Fibroblast of villous mesenchyme (primary cell): Measurements from ENCODE around the gene ISCA1. TPM values are rescaled to one million over a fixed set of nuclear protein-coding genes. Genes with fewer than 3 reads are reported as not detected.

Experiments used
- DNase-seq: peaks from one replicate; pipeline ENCODE4 v3.0.0-alpha.2; 2010; ENCODE audit warnings: low read depth
- H3K4me3 ChIP-seq: 2 replicates; pipeline ENCODE4 v1.5.1; 2011; ENCODE audit warnings: low read depth, mild to moderate bottlenecking, low read length
- total RNA-seq: library from RNA; depleted of rRNA; stranded (reverse); fragments of >200 nt; gene quantifications from 2 replicates; pipeline ENCODE4 v1.2.3, GENCODE V29; 2012
- TF ChIP-seq, protein P1 (sequence below): IDR thresholded peaks from 2 replicates; pipeline ENCODE4 v1.5.1; 2012; ENCODE audit warnings: low read depth, mild to moderate bottlenecking, low read length; ENCODE audit not compliant: insufficient read depth

Gene ISCA1
- total RNA-seq, 1 donor, result 45.3 TPM

DNA sequence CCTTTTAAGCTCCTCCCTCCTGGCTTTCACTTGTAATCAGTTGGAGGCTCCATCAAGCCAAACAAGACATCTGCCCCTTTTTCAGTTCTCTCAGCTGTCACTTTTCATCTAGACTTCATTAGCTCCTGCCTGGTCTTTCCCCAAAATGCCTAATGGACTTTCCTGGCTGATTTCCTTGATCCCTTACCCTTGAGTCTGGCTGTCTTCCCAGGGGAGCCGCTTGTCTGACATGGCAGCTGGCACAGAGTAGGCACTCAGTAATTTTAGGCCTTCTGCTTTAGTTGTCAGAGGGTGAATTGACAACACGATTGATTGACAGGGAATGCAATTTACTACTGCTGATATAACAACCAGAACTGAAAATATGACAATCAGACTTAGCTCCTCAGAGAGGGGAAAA lies 24.9 kb downstream of the ISCA1 start:
- TF ChIP-seq, protein P1, sequence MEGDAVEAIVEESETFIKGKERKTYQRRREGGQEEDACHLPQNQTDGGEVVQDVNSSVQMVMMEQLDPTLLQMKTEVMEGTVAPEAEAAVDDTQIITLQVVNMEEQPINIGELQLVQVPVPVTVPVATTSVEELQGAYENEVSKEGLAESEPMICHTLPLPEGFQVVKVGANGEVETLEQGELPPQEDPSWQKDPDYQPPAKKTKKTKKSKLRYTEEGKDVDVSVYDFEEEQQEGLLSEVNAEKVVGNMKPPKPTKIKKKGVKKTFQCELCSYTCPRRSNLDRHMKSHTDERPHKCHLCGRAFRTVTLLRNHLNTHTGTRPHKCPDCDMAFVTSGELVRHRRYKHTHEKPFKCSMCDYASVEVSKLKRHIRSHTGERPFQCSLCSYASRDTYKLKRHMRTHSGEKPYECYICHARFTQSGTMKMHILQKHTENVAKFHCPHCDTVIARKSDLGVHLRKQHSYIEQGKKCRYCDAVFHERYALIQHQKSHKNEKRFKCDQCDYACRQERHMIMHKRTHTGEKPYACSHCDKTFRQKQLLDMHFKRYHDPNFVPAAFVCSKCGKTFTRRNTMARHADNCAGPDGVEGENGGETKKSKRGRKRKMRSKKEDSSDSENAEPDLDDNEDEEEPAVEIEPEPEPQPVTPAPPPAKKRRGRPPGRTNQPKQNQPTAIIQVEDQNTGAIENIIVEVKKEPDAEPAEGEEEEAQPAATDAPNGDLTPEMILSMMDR, result no peak
- DNase-seq, result no peak
- no peak overlapping the region for H3K4me3 ChIP-seq

DNA sequence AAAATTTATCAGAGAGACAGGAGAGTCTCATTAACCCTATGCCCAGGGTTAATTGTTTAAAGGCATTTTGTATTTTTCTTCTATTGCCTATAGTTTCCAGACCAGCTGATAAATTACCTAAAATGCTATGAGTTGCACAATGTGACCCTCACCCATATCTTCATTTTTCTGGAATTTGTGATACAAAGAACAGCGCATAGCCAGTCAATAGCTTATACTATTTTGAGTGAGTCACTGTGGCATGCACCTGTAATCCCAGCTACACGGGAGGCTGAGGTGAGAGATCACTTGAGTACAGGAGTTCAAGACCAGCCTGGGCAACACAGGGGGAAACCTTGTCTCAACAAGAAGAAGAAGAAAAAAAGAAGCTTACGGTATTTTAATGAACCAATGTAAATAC lies 25.7 kb downstream of the ISCA1 start:
- TF ChIP-seq, protein P1, result no peak
- H3K4me3 ChIP-seq, result no peak overlapping the region

DNA sequence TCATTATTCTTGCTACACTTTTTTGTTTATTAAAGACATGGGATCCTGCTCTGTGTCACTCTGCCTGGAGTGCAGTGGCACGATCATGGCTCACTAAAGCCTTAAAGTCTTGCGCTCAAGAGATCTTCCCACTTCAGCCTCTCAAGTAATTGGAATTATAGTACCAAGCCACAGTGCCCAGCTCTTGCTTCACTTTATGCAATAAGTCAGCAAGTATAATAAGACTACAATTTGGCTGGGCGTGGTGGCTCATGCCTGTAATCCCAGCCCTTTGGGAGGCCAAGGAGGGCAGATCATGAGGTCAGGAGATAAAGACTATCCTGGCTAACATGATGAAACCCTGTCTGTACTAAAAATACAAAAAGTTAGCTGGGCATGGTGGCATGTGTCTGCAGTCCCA lies 28.8 kb downstream of the ISCA1 start:
- DNase-seq, result no peak
- TF ChIP-seq, protein P1, result no peak
- no peak overlapping the region for H3K4me3 ChIP-seq

More for the DNA sequence above, 25.7 kb downstream of the ISCA1 start:
- no peak for DNase-seq

DNA sequence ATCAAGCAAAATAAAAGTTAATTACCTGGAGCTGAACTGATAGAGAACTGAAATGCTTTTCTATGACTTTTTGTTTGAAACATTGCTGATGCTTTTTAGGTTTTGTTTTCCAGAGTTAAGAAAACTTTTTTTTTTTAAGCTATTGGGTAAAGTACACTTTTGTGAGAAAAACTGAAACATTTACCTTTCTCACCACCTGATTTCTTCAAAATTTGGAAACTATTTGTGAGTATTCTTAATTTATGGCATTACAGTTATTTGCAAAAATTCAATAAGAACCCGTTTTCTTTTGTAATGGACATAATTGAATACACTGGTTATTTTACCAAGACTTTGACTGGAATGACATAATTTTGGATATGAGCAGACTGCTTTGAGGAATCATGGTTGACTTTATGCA lies 29.5 kb downstream of the ISCA1 start:
- no peak for DNase-seq
- H3K4me3 ChIP-seq, result no peak overlapping the region
- TF ChIP-seq, protein P1, result no peak

DNA sequence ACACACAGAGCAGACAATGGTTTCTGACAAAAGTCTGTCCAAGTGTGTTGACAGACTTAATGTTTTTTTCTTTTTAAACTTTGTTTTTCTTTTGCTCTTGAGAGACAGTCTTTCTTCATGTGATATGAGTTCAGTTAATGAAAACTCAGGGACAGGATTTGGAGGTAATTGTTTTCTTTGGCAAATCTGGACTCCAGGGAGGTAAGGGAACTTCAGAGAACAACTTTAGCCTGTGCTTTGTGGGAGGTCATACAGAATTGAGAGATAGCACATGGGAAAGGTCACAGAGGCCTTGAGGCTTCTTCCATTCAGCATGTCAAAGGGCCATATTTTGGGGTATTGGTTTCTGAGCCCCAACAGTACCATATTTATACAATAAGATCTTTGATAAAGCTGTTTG lies 32.2 kb downstream of the ISCA1 start:
- no peak overlapping the region for H3K4me3 ChIP-seq
- TF ChIP-seq, protein P1, result no peak
- no peak for DNase-seq

DNA sequence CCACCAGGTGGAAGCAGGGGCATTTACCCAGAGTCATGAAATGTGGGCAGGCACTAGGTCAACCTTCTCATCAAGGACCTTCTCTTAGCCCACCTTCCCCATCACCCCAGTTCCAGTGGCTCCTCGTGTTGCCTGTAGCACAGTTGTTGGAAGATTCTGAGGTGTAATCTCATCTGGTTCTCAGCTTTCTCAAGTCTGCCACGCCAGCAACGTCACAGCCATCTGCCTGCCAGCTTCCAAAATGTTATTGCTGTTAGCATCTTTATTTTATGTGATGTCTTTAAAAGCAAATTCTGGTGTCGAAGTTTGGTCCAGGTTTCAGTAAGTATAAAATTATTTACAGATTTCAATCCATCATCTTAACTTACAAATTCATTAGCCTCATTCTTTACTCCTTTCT lies 33.6 kb downstream of the ISCA1 start:
- TF ChIP-seq, protein P1, result no peak
- DNase-seq, result no peak
- H3K4me3 ChIP-seq, result no peak overlapping the region

DNA sequence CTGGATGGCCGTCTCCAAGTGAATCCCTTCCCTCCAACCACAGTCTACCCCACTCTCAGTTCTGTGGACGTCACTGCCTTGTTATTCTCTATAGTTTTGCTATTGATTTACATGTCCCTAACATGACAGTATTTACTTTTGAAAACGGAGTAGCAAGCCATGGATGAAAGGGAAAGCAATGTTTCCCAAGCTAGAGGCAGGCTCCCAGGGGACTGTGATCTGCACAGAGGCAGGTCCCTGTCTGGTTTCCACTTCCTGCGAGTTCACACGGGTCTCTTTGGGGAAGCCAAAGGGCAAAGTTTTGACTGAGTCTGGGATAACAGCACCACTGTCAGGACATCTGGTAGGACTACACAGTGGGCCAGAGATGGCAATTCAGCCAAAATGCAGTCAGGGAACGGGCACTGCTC lies 35.6 kb downstream of the ISCA1 start:
- no peak overlapping the region for H3K4me3 ChIP-seq
- TF ChIP-seq, protein P1, result peak; percentile 5
- DNase-seq, result peak; percentile 38
